Effector memory CD8-positive, alpha-beta T cell (primary cell): ENCODE measurements around the gene TIMM10B.

Source experiments
- ATAC-seq: fragments of 150-1000 bp; cut with Tn5 transposase; replicated peaks from 2 replicates; pipeline ENCODE4 v1.10.0; 2021; ENCODE audit warnings: mild to moderate bottlenecking, moderate library complexity
- DNase-seq, 3 experiments: peaks; one replicate each; pipeline ENCODE4 v3.0.0; 2021
- H3K27ac Mint-ChIP-seq, 2 donors: one replicate each; pipeline ENCODE4 v1.8.0; 2022; ENCODE audit warnings: mild to moderate bottlenecking in 2 of 2, mixed read lengths in 2 of 2, moderate library complexity in 2 of 2
- H3K27me3 Mint-ChIP-seq, 2 donors: one replicate each; pipeline ENCODE4 v1.8.0; 2022; ENCODE audit warnings: mixed read lengths in 2 of 2
- H3K36me3 Mint-ChIP-seq: one replicate; pipeline ENCODE4 v1.8.0; 2022; ENCODE audit warnings: mild to moderate bottlenecking, moderate library complexity, mixed read lengths; ENCODE audit not compliant: insufficient read depth
- H3K4me1 Mint-ChIP-seq, 2 donors: one replicate each; pipeline ENCODE4 v1.8.0; 2022; ENCODE audit warnings: low read depth in 2 of 2, mixed read lengths in 2 of 2
- H3K4me3 Mint-ChIP-seq, 2 donors: one replicate each; pipeline ENCODE4 v1.8.0; 2022; ENCODE audit warnings: mild to moderate bottlenecking in 2 of 2, mixed read lengths in 2 of 2, moderate library complexity in 2 of 2
- H3K9me3 Mint-ChIP-seq, 2 donors: one replicate each; pipeline ENCODE4 v1.8.0; 2022; ENCODE audit warnings: mixed read lengths in 2 of 2
- total RNA-seq, 9 experiments: gene quantifications; one replicate each; lab custom pipeline; 2026; lab: John Stamatoyannopoulos, UW

Gene TIMM10B, protein sequence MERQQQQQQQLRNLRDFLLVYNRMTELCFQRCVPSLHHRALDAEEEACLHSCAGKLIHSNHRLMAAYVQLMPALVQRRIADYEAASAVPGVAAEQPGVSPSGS
- total RNA-seq = 48.4 to 69.2 (median 58.6) reads per million in 9 experiments

DNA sequence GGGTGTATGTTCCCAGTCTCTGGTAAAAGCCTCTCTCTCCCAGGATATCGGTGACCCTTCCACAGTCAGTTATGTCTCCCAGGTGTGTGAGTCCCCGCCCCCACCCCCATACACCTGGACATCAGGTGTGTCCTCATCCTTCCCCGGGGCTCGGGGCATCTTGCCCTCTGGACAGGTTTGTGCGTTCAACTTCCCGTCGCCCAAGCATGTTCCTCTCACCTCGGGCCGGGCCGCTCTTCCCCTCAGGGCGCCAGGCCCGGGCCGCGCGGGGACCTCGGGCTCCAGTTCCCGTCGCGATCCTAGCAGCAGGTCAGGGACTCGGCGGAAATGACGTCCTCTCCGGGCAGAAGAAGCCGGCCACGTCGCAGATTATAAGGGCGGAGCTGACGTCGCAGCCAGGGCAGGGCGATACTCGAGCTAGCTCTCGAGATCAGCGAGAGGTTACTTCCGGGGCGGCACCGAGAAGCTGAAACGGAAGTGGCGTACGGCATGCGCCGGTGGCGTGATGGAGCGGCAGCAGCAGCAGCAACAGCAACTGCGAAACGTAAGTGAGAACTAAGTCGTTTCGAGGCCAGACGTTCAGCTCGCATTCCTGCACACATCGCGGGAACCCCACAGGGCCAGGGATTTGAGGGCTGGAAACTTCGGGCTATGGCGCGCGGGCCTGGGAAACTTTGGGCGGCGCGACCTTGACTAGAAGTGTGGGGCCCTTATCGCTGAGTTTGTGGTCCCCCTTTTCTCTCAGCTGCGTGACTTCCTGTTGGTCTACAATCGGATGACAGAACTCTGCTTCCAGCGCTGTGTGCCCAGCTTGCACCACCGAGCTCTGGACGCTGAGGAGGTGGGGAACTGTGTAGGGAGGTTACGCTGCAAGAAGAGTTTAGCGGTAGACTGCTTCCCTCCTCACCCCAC, at the start of gene TIMM10B, which contains the start of gene ARFIP2:
Gene TIMM10B, plus strand, starts transcription at position 490 of the 912 bp plus-strand sequence. Its CDS starts 16 bp downstream, at position 506.
Gene ARFIP2, minus strand, starts transcription at position 320 of the 912 bp plus-strand sequence. CDS start 910 bp downstream, outside the sequence.
- Mint-ChIP-seq H3K4me3 (peak within 1 kb of the TSS; percentile 89 to 90), H3K36me3 (peaks cover 27% of the 10 kb centered on the region), H3K4me1 (peaks cover 26 to 32% of the 10 kb centered on the region in 2 donors), H3K27me3 (no peaks in the 10 kb centered on the region), H3K27ac (peak within 1 kb of the TSS; percentile 96 to 98), H3K9me3 (no peaks in the 10 kb centered on the region)
- peak; percentile 94 to 97 (median 96) for DNase-seq
- ATAC-seq = peak; percentile 95

DNA sequence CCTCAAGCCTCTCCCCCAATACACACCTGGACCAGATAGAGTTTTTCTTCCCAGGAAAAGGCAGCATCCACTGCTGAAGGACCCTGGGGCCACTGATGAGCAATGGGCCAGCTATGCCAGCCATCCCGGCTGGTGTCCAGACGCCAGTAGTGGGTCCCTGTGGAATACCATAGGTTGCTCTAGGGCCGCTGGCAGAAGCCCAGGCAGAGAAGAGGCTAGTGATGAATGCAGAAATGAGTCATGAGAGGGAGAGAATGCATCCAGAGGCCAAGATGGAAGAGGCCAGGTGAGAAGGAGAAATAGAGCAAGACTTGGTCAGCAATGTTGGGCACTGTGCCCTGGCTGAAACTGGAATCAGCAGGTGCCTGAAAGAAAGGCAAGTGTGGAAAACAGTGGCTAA, 49.4 kb upstream of the TIMM10B start:
- Mint-ChIP-seq H3K4me3 (no peak overlapping the region), H3K27me3 (no peaks in the 10 kb centered on the region), H3K27ac (no peak overlapping the region), H3K9me3 (no peaks in the 10 kb centered on the region), H3K36me3 (no peaks in the 10 kb centered on the region), H3K4me1 (no peaks in the 10 kb centered on the region)
- ATAC-seq (no peak), DNase-seq (no peak)

DNA sequence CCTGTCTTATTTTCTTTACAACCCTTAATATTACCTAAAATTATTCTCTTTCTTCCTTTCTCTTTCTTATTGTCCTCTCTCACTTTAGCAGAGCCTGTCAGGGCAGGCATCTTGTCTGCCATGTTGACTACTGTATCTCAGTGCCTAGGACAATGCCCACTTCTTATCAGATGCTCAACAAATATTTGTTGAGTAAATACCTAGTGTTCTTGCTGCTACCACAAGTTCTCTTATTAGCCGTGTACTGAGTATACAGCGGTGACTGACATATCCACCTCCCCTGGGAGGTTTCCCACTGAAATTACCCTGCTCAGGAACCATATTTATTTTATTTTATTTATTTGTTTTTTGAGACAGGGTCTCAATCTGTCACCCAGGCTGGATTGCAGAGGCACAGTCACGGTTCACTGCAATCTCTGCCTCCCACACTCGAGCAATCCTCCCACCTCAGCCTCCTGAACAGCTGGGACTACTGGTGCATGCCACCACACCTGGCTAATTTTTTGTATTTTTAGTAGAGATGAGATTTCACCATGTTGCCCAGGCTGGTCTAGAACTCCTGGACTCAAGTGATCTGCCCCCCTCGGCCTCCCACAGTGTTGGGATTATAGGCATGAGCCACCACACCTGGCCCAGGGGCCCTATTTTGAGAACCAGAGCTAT, 47.2 kb upstream of the TIMM10B start:
- ATAC-seq (no peak), DNase-seq (no peak)
- no peaks in the 10 kb centered on the region for H3K36me3 Mint-ChIP-seq
- H3K4me3 Mint-ChIP-seq = no peak overlapping the region
- peak overlapping the region in 1 of 2 donors; percentile 0 for H3K27ac Mint-ChIP-seq
- H3K9me3 Mint-ChIP-seq = no peaks in the 10 kb centered on the region
- no peaks in the 10 kb centered on the region for H3K4me1 Mint-ChIP-seq
- H3K27me3 Mint-ChIP-seq = no peaks in the 10 kb centered on the region

DNA sequence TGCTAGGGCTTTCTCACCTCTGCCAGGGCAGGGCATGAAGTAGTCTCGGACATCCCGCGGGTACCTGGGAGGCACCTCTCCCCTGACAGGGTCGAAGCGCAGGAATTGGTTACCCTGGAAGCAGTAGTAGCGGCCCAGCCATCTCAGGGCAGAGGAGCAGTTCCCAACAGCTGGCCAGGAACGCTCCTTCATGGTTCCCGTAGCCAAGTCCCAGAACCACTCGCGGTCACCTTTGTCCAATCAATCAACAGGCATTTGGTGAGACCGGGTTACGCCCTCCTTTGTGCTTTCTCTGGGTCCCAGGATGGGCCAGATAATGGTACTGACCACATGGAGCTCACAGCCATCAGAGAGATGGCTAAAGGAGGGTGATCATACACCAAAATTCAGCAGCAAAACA, 43.9 kb upstream of the TIMM10B start:
- Mint-ChIP-seq H3K4me1 (no peaks in the 10 kb centered on the region), H3K27me3 (no peaks in the 10 kb centered on the region), H3K36me3 (no peaks in the 10 kb centered on the region), H3K4me3 (no peak overlapping the region), H3K9me3 (no peaks in the 10 kb centered on the region), H3K27ac (no peak overlapping the region)
- no peak for ATAC-seq
- DNase-seq = no peak

DNA sequence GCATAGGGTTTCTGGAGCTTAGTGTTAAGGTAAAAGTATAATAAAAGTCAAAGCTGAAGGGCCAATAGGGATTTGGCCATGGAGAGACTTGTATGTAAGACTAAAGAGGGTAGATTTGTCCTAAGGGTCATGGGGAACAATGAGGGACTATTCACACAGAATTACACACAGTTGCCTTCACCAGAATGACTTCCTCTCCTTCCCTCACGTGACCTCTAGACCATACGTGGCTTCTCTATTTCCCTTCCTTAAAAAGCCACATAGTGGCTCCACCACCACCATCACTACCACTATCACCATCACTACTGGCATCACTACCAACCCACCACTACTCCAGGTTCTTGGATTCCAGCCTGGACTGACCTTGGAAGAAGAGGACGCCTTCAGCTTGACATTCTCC, 43.3 kb upstream of the TIMM10B start:
- Mint-ChIP-seq H3K27ac (no peak overlapping the region), H3K4me1 (no peaks in the 10 kb centered on the region), H3K4me3 (no peak overlapping the region), H3K9me3 (no peaks in the 10 kb centered on the region), H3K36me3 (no peaks in the 10 kb centered on the region), H3K27me3 (no peaks in the 10 kb centered on the region)
- ATAC-seq = peak; percentile 79
- no peak for DNase-seq

DNA sequence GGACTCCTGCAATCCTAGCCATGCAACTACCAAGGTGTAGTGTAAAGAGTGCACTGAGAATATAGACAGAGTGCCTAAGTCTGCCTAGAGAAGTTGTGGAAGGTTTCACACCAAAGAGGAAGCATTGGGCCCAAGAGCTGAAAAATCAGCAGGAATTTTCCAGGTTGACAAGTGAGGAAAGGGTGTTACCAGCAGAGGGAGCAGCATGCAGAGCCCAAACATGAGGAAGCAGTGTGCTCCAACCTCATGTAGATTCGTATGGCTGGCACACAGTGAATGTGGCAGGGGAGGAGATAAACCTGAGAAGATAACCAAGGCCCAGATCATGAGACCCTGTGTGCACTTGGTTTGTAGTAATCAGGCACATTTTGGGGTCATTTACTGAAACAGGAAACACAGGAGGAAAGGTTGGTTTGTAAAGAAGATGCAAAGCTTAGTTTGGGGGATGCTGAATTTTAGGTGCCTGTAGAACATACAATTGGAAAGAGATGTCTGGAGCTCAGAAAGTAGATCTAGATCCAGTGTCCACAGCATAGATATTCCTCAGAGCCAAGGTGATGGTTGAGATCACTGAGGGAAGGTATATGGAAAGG, 42.2 kb upstream of the TIMM10B start:
- no peaks in the 10 kb centered on the region for H3K27me3 Mint-ChIP-seq
- no peaks in the 10 kb centered on the region for H3K4me1 Mint-ChIP-seq
- DNase-seq (peak; percentile 11 to 21 (median 14)), ATAC-seq (peak; percentile 54)
- H3K4me3 Mint-ChIP-seq = no peak overlapping the region
- H3K27ac Mint-ChIP-seq = no peak overlapping the region
- no peaks in the 10 kb centered on the region for H3K9me3 Mint-ChIP-seq
- H3K36me3 Mint-ChIP-seq = no peaks in the 10 kb centered on the region

DNA sequence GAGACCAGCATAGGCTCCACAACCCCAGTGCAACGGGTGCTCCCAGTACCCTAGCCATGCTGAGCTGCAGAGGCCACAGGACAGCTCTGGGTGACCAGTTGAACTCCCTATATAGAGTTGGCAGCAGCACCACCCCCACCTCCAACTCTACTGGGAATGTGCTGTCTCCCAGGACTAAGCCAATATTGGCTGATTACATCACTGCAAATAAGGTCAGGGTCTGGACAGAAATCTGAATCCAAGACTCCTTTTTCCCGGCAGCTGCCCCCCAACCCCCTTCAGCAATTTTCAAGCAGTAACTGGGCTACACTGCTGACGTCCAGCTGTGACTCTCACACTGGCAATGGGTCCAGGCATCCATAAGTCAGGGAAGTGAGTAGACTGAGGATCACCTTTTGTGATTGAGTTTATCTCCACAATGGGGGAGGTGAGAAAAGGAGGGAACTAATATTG, 40.4 kb upstream of the TIMM10B start, which contains the start of gene HPX:
Gene HPX, minus strand, starts transcription at position 82 of the 453 bp plus-strand sequence. Its CDS starts 24 bp downstream, at position 58.
- ATAC-seq = no peak
- DNase-seq = no peak
- no peaks in the 10 kb centered on the region for H3K4me1 Mint-ChIP-seq
- H3K36me3 Mint-ChIP-seq = no peaks in the 10 kb centered on the region
- H3K27ac Mint-ChIP-seq = peak within 1 kb of the TSS in 1 of 2 donors; percentile 52
- H3K9me3 Mint-ChIP-seq = no peaks in the 10 kb centered on the region
- no peaks in the 10 kb centered on the region for H3K27me3 Mint-ChIP-seq
- H3K4me3 Mint-ChIP-seq = no peak within 1 kb of the TSS

DNA sequence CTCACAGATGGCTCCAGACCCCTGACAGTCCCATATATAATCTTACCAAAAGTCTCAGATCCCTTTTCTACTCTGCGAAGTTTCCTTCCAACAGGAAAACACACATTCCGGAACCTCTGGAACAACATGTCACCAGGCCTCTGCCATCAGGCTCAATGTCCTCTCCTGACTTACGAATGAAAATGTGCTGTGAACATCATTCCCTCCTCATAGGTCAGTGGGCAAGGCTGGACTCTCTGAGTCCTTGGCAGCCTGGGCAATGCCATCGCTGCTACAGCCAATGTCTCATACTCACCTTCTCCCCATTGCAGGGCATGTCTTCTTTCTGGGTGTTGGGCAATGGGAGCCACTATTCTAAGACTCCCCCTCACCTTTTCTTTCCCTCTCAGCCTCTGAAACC, 38.9 kb upstream of the TIMM10B start:
- DNase-seq (no peak), ATAC-seq (no peak)
- H3K9me3 Mint-ChIP-seq = no peaks in the 10 kb centered on the region
- no peak overlapping the region for H3K27ac Mint-ChIP-seq
- H3K4me3 Mint-ChIP-seq = no peak overlapping the region
- H3K36me3 Mint-ChIP-seq = no peaks in the 10 kb centered on the region
- no peaks in the 10 kb centered on the region for H3K27me3 Mint-ChIP-seq
- H3K4me1 Mint-ChIP-seq = no peaks in the 10 kb centered on the region

DNA sequence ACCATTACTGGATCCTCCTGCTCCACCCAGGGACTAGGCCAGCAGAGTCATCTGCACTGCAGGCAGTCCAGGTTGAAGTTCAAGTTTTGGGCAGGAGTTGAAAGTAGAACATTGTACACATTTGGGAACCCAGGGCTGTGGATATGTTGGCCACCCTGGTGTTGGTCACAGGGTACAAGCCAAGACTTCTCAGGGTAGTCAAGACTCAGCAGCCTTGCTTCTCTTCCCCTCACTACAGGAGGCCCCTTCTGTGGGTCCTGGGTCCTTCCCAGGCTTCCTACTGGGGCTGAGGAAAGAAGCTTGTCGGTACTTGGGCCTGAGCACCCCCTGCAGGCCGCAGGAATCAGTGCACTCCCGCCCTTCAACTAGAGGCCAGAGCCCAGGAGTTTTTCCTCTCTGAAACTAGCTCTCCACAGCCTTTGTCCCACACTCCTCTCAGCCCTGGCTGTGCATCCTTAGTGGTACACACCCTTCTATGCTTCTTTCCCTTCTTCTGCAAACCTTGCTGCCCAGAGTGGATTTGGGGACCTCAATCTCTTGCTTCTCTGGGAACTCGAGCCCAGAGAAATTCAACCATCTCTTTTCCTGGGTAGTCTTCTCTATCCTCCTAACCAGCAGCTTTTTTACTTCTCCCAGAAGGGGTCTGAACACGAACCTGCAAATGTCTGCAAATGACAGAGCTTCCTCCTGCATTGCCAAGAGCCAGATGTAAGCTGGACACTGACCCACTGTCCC, 37.9 kb upstream of the TIMM10B start:
- peak; percentile 89 for ATAC-seq
- Mint-ChIP-seq H3K36me3 (no peaks in the 10 kb centered on the region), H3K9me3 (no peaks in the 10 kb centered on the region), H3K27me3 (no peaks in the 10 kb centered on the region), H3K4me1 (no peaks in the 10 kb centered on the region), H3K4me3 (no peak overlapping the region), H3K27ac (no peak overlapping the region)
- peak; percentile 41 to 58 (median 53) for DNase-seq

DNA sequence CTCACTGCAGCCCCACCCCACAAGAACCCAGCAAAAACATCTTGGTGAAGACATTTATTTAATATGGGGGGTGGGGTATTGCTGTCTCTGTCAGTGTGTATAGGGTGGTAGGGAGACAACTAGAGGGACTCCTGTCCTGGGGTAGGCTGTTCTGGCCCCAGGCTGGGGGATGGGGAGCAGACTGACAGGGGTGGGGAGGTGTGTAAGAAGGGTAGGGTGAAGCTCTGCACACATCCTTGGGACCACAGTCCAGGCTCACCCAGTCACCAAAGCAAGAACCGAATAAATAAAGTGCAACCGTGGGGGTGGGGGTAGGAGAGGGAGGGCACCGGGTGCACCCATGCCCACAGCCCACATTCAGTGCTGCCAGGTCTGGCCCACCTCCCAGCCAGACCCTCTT, 32.7 kb upstream of the TIMM10B start:
- Mint-ChIP-seq H3K27ac (no peak overlapping the region), H3K27me3 (no peaks in the 10 kb centered on the region), H3K36me3 (peaks cover under 1% of the 10 kb centered on the region), H3K4me3 (no peak overlapping the region), H3K4me1 (no peaks in the 10 kb centered on the region), H3K9me3 (no peaks in the 10 kb centered on the region)
- DNase-seq = no peak
- no peak for ATAC-seq

DNA sequence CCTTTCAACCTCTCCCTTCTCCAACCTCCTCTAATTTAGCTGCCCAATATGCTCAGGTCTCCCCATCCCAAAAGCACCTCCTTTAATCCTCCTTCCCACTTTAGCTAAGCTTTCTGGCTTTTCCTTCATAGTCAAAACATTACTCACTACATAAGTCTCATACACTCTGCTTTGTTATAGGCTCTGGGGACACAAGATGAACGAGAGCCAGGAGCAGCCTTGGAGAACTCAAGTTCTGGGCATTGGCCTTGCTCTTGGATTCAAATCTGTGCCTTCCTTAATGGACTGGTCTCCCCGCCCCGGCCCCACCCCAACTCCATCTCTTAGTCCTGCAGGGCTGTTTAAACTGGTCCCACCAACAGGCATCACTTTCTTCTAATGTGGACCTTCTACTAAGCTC, 29.1 kb upstream of the TIMM10B start:
- DNase-seq (no peak), ATAC-seq (no peak)
- Mint-ChIP-seq H3K4me3 (no peak overlapping the region), H3K4me1 (no peaks in the 10 kb centered on the region), H3K27ac (no peak overlapping the region), H3K27me3 (no peaks in the 10 kb centered on the region), H3K36me3 (peaks cover 7% of the 10 kb centered on the region), H3K9me3 (no peaks in the 10 kb centered on the region)

DNA sequence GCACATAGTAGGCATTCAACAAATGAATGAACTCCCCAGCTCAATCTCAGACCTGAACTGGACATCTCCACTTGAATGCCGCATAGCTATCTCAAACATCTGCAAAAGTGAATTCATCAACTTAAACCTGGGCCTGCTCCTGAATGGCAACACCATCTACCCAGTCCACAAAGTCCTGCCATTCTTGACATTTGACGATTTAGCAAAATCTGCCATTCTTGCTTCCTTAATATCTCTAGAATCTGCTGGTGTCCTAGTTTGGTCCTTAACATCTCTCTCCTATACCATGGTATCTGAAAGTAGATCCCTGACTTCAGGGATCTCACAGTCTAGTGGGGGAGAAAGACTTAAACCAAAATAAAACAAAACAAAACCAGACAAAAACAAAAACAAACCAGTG, 28.1 kb upstream of the TIMM10B start:
- Mint-ChIP-seq H3K4me3 (no peak overlapping the region), H3K9me3 (no peaks in the 10 kb centered on the region), H3K27ac (no peak overlapping the region), H3K36me3 (peaks cover 7% of the 10 kb centered on the region), H3K4me1 (no peaks in the 10 kb centered on the region), H3K27me3 (no peaks in the 10 kb centered on the region)
- no peak for ATAC-seq
- no peak for DNase-seq

DNA sequence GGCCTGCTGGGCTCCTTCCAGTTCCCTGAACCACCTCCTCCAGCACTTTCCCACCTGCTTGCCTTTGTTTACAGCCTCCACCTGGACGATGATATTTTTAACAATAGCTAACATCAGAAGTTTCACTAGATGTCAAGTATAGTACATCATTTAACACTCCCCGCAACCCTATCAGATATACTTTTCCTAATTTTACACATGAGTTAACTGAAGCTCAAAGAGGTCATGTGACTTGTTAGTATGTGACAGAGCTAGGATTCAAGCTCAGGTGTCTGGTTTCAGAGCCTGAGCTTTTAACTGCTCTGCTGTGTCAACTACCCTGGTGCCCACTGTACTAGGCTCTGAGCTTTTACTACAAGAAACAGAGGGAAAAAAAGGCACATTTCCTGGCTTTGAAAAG, 26.2 kb upstream of the TIMM10B start:
- Mint-ChIP-seq H3K9me3 (no peaks in the 10 kb centered on the region), H3K36me3 (peaks cover 11% of the 10 kb centered on the region), H3K4me1 (no peaks in the 10 kb centered on the region), H3K27ac (no peak overlapping the region), H3K4me3 (no peak overlapping the region), H3K27me3 (no peaks in the 10 kb centered on the region)
- DNase-seq (no peak), ATAC-seq (no peak)
